ENCODE results near the gene SNX9.

Gene SNX9

GRCh38 chr6:157891544-157892362 is 68.7 kb downstream of the SNX9 start:
- Histone ChIP-seq H2AK5ac (ENCODE audit: low read depth, low read length) (no peak overlapping the region), H4K91ac (ENCODE audit: low read depth, low read length, poor library complexity) (no peak overlapping the region), H3K14ac (ENCODE audit: low read length) (no peak overlapping the region), H3K4me3 (ENCODE audit: low read length in 2 of 2) (no peak overlapping the region), H2AFZ (ENCODE audit: low read length) (no peak overlapping the region), H2BK5ac (ENCODE audit: low read length) (no peak overlapping the region), H3K4ac (ENCODE audit: low read length) (no peak overlapping the region), H3K27me3 (ENCODE audit: control insufficient read depth in 3 of 3, insufficient read depth in 3 of 3, low read depth in 1 of 3, low read length in 3 of 3) (no peaks in the 10 kb centered on the region), H3K4me2 (ENCODE audit: insufficient read depth, low read length, poor library complexity, severe bottlenecking) (no peak overlapping the region), H2BK12ac (ENCODE audit: low read length) (no peak overlapping the region), H3K79me1 (ENCODE audit: low read depth, low read length) (no peaks in the 10 kb centered on the region), H3K9ac (ENCODE audit: low read depth, low read length, poor library complexity) (no peak overlapping the region), H2BK15ac (ENCODE audit: low read length) (no peak overlapping the region), H3K4me1 (ENCODE audit: control insufficient read depth in 2 of 2, insufficient read depth in 1 of 2, low read depth in 1 of 2, low read length in 2 of 2) (no peaks in the 10 kb centered on the region), H3K23ac (ENCODE audit: low read depth, low read length, poor library complexity) (no peak overlapping the region), H3K36me3 (replicated peaks in 1 of 2; ENCODE audit: control insufficient read depth in 2 of 2, insufficient read depth in 2 of 2, low read length in 2 of 2) (peaks cover 7 to 34% of the 10 kb centered on the region in 2 donors), H2BK120ac (ENCODE audit: low read depth, low read length) (no peak overlapping the region), H3K27ac (replicated peaks; ENCODE audit: low read length) (no peak overlapping the region), H3K18ac (ENCODE audit: low read length) (no peak overlapping the region), H4K8ac (ENCODE audit: low read depth, low read length) (no peak overlapping the region), H3K9me3 (replicated peaks in 1 of 2; ENCODE audit: control insufficient read depth in 2 of 2, insufficient read depth in 1 of 2, low read depth in 1 of 2, low read length in 2 of 2) (no peaks in the 10 kb centered on the region)
- WGBS, 2 donors (ENCODE audit: extremely low coverage in 2 of 2, insufficient read length in 2 of 2, insufficient replicate concordance in 1 of 2) = no CpG with 5 or more reads among the region's 9 CpGs
- no peak for DNase-seq (ENCODE audit: low spot score)

- Histone ChIP-seq H3K9me3 (replicated peaks in 1 of 2; ENCODE audit: control insufficient read depth in 2 of 2, insufficient read depth in 1 of 2, low read depth in 1 of 2, low read length in 2 of 2) (no peaks in the 10 kb centered on the region), H3K23ac (ENCODE audit: low read depth, low read length, poor library complexity) (no peak overlapping the region), H2BK15ac (ENCODE audit: low read length) (no peak overlapping the region), H2AK5ac (ENCODE audit: low read depth, low read length) (no peak overlapping the region), H2BK120ac (ENCODE audit: low read depth, low read length) (no peak overlapping the region), H4K8ac (ENCODE audit: low read depth, low read length) (no peak overlapping the region), H3K4me3 (ENCODE audit: low read length in 2 of 2) (no peak overlapping the region), H2BK5ac (ENCODE audit: low read length) (no peak overlapping the region), H3K27ac (replicated peaks; ENCODE audit: low read length) (no peak overlapping the region), H3K4me2 (ENCODE audit: insufficient read depth, low read length, poor library complexity, severe bottlenecking) (no peak overlapping the region), H4K91ac (ENCODE audit: low read depth, low read length, poor library complexity) (no peak overlapping the region), H2AFZ (ENCODE audit: low read length) (no peak overlapping the region), H3K36me3 (replicated peaks in 1 of 2; ENCODE audit: control insufficient read depth in 2 of 2, insufficient read depth in 2 of 2, low read length in 2 of 2) (peaks cover 9 to 36% of the 10 kb centered on the region in 2 donors), H3K18ac (ENCODE audit: low read length) (no peak overlapping the region), H3K4ac (ENCODE audit: low read length) (no peak overlapping the region), H3K14ac (ENCODE audit: low read length) (no peak overlapping the region), H3K4me1 (ENCODE audit: control insufficient read depth in 2 of 2, insufficient read depth in 1 of 2, low read depth in 1 of 2, low read length in 2 of 2) (no peaks in the 10 kb centered on the region), H3K27me3 (ENCODE audit: control insufficient read depth in 3 of 3, insufficient read depth in 3 of 3, low read depth in 1 of 3, low read length in 3 of 3) (no peaks in the 10 kb centered on the region), H3K79me1 (ENCODE audit: low read depth, low read length) (no peaks in the 10 kb centered on the region), H3K9ac (ENCODE audit: low read depth, low read length, poor library complexity) (no peak overlapping the region), H2BK12ac (ENCODE audit: low read length) (no peak overlapping the region)
- WGBS, 2 donors (ENCODE audit: extremely low coverage in 2 of 2, insufficient read length in 2 of 2, insufficient replicate concordance in 1 of 2) = no CpG with 5 or more reads among the region's 5 CpGs
- DNase-seq (ENCODE audit: low spot score) = no peak
Observed at GRCh38 chr6:157892363-157892877, 69.4 kb downstream of the SNX9 start.

DNA sequence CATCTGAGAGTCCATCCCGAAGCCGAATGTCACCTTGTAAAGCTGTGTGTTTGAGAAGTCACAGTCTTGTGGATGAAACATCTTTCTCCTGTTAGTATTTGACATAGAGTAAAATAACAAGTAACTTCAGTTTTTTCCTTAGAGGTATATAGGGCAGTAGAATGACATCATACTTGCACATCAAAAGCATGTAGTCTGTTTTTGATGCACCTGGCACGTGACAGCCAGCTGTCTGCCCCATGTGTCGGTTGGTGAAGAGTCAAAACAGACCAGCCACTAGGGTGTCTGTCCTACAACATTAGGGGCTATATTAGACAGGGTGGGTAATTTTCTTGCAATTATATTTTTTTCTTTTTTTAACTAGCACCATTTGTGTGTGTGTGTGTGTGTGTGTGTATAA is 70.2 kb downstream of the SNX9 start:
- Histone ChIP-seq H3K4me3 (ENCODE audit: low read length in 2 of 2) (no peak overlapping the region), H3K4me2 (ENCODE audit: insufficient read depth, low read length, poor library complexity, severe bottlenecking) (no peak overlapping the region), H2AK5ac (ENCODE audit: low read depth, low read length) (no peak overlapping the region), H2BK120ac (ENCODE audit: low read depth, low read length) (no peak overlapping the region), H3K14ac (ENCODE audit: low read length) (no peak overlapping the region), H3K23ac (ENCODE audit: low read depth, low read length, poor library complexity) (no peak overlapping the region), H3K4ac (ENCODE audit: low read length) (no peak overlapping the region), H2BK12ac (ENCODE audit: low read length) (no peak overlapping the region), H3K18ac (ENCODE audit: low read length) (no peak overlapping the region), H2BK15ac (ENCODE audit: low read length) (no peak overlapping the region), H3K79me1 (ENCODE audit: low read depth, low read length) (no peaks in the 10 kb centered on the region), H3K27ac (replicated peaks; ENCODE audit: low read length) (no peak overlapping the region), H2BK5ac (ENCODE audit: low read length) (no peak overlapping the region), H4K8ac (ENCODE audit: low read depth, low read length) (no peak overlapping the region), H3K4me1 (ENCODE audit: control insufficient read depth in 2 of 2, insufficient read depth in 1 of 2, low read depth in 1 of 2, low read length in 2 of 2) (peaks cover 0 to 2% of the 10 kb centered on the region in 2 donors), H4K91ac (ENCODE audit: low read depth, low read length, poor library complexity) (no peak overlapping the region), H3K9me3 (replicated peaks in 1 of 2; ENCODE audit: control insufficient read depth in 2 of 2, insufficient read depth in 1 of 2, low read depth in 1 of 2, low read length in 2 of 2) (no peaks in the 10 kb centered on the region), H3K27me3 (ENCODE audit: control insufficient read depth in 3 of 3, insufficient read depth in 3 of 3, low read depth in 1 of 3, low read length in 3 of 3) (no peaks in the 10 kb centered on the region), H2AFZ (ENCODE audit: low read length) (no peak overlapping the region), H3K36me3 (replicated peaks in 1 of 2; ENCODE audit: control insufficient read depth in 2 of 2, insufficient read depth in 2 of 2, low read length in 2 of 2) (peaks cover 7 to 35% of the 10 kb centered on the region in 2 donors), H3K9ac (ENCODE audit: low read depth, low read length, poor library complexity) (no peak overlapping the region)
- no peak for DNase-seq (ENCODE audit: low spot score)
- WGBS, 2 donors (ENCODE audit: extremely low coverage in 2 of 2, insufficient read length in 2 of 2, insufficient replicate concordance in 1 of 2) = no CpG with 5 or more reads among the region's 4 CpGs

- H3K23ac ChIP-seq (ENCODE audit: low read depth, low read length, poor library complexity) = no peak overlapping the region
- no peaks in the 10 kb centered on the region for H3K79me1 ChIP-seq (ENCODE audit: low read depth, low read length)
- no peak overlapping the region for H4K91ac ChIP-seq (ENCODE audit: low read depth, low read length, poor library complexity)
- no peaks in the 10 kb centered on the region for H3K9me3 ChIP-seq (replicated peaks in 1 of 2; ENCODE audit: control insufficient read depth in 2 of 2, insufficient read depth in 1 of 2, low read depth in 1 of 2, low read length in 2 of 2)
- H2BK15ac ChIP-seq (ENCODE audit: low read length) = no peak overlapping the region
- H4K8ac ChIP-seq (ENCODE audit: low read depth, low read length) = no peak overlapping the region
- H3K4me3 ChIP-seq (ENCODE audit: low read length in 2 of 2) = no peak overlapping the region
- no peak overlapping the region for H2BK5ac ChIP-seq (ENCODE audit: low read length)
- H3K18ac ChIP-seq (ENCODE audit: low read length) = no peak overlapping the region
- H2AK5ac ChIP-seq (ENCODE audit: low read depth, low read length) = no peak overlapping the region
- no peak overlapping the region for H2BK12ac ChIP-seq (ENCODE audit: low read length)
- no CpG with 5 or more reads among the region's 3 CpGs for WGBS, 2 donors (ENCODE audit: extremely low coverage in 2 of 2, insufficient read length in 2 of 2, insufficient replicate concordance in 1 of 2)
- no peak for DNase-seq (ENCODE audit: low spot score)
- H2BK120ac ChIP-seq (ENCODE audit: low read depth, low read length) = no peak overlapping the region
- peaks cover 0 to 5% of the 10 kb centered on the region in 2 donors for H3K4me1 ChIP-seq (ENCODE audit: control insufficient read depth in 2 of 2, insufficient read depth in 1 of 2, low read depth in 1 of 2, low read length in 2 of 2)
- no peak overlapping the region for H3K4me2 ChIP-seq (ENCODE audit: insufficient read depth, low read length, poor library complexity, severe bottlenecking)
- H3K27me3 ChIP-seq (ENCODE audit: control insufficient read depth in 3 of 3, insufficient read depth in 3 of 3, low read depth in 1 of 3, low read length in 3 of 3) = no peaks in the 10 kb centered on the region
- no peak overlapping the region for H3K4ac ChIP-seq (ENCODE audit: low read length)
- H3K27ac ChIP-seq (replicated peaks; ENCODE audit: low read length) = no peak overlapping the region
- no peak overlapping the region for H3K9ac ChIP-seq (ENCODE audit: low read depth, low read length, poor library complexity)
- H2AFZ ChIP-seq (ENCODE audit: low read length) = no peak overlapping the region
- no peak overlapping the region for H3K14ac ChIP-seq (ENCODE audit: low read length)
- peaks cover 7 to 29% of the 10 kb centered on the region in 2 donors for H3K36me3 ChIP-seq (replicated peaks in 1 of 2; ENCODE audit: control insufficient read depth in 2 of 2, insufficient read depth in 2 of 2, low read length in 2 of 2)
Observed at GRCh38 chr6:157895585-157895984, 72.5 kb downstream of the SNX9 start.

Data from neuronal stem cell (in vitro differentiated cells).